GM18517 (cell line): ENCODE measurements around the gene PGA4.

ENCODE experiments used
- ATAC-seq: cut with Tn5 transposase; IDR thresholded peaks from one replicate; pipeline ENCODE4 v1.9.1; 2021; ENCODE audit warnings: mild to moderate bottlenecking, moderate library complexity; ENCODE audit not compliant: unreplicated experiment

PGA4 gene

DNA sequence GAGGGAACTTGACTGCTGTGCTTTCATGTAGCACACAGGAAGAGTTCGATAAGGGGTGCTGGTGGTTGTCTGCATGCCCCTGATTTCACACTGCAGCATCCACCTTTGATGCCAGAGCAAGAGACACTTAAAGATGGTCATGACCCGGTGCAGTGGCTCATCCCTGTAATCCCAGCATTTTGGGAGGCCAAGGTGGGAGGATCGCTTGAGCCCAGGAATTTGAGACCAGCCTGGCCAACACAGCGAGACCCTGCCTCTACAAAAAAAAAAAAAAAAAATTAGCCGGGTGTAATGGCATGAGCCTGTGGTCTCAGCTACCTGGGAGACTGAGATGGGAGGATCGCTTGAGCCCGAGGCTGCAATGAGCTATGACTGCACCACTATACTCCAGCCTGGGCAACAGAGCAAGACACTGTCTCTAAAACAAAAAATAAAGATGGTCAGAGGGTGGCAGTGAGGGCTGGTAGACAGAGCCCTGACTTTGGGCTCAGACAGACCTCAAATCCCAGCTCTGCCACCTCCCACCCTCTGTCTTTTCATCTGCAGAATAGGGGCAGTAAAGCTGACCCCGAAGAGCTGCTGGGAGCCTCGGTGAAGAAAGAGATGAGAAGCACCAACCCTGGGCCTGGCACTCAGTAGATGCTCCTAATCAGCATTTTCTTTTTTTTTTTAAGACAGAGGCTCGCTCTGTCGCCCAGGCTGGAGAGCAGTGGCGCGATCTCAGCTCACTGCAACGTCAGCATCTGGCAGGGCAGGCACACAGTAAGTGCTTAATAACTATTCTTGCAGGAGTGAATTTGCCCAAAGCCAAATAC, 55.2 kb downstream of the PGA4 start:
- ATAC-seq = no peak

DNA sequence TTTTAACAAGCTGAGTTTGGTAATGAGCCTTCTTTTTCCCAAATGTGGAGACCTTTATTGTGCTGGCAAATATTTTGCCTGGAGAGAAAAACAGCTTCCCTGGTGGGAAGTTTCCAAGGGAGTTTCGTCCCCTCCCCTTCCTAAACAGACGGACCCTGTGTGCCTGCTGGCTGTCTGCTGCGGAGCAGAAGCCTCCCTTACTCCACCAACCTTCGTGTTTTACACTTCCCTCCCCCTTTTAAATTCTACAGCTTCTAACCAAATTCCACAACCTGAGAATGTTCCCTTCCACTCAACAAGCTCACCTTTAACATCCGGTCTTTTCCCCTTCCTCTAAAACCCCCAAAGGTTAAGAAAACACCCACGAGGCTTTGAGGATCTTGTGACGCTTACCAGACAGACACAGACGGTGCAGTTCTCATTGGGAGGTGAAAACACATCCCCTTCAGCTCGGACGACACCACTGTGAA, 55.9 kb downstream of the PGA4 start:
- no peak for ATAC-seq

DNA sequence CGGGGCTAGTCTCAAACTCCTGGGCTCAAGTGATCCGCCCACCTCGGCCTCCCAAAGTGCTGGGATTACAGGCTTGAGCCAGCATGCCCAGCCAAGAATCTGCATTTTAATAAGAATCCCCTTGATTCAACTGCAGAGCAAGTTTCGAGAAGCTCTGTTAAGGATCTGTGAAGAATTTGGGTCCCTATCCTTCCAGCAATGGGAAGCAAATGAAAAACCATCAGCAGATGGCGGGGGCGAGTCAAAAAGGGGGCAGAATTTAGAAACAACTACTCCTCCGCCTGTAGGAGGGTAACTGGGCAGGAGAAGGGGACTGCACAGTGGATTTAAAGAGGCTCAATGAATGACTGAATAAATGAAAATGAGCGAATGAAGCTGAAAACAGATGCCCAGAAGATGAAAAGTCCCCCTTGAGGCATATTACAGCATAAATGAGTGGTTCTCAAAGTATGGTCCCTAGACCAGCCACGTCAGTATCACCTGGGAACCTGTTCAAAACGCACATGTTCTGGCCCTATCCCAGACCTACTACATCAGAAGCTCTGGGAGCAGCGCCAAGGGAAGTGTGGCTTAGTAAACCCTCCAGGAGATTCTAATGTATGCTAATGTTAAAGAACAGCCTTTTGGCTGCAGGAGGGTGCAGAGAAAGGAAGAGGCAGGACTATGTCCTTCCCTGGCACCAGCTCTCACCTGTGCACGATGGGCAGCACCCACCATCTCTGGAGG, 58.0 kb downstream of the PGA4 start:
- no peak for ATAC-seq

DNA sequence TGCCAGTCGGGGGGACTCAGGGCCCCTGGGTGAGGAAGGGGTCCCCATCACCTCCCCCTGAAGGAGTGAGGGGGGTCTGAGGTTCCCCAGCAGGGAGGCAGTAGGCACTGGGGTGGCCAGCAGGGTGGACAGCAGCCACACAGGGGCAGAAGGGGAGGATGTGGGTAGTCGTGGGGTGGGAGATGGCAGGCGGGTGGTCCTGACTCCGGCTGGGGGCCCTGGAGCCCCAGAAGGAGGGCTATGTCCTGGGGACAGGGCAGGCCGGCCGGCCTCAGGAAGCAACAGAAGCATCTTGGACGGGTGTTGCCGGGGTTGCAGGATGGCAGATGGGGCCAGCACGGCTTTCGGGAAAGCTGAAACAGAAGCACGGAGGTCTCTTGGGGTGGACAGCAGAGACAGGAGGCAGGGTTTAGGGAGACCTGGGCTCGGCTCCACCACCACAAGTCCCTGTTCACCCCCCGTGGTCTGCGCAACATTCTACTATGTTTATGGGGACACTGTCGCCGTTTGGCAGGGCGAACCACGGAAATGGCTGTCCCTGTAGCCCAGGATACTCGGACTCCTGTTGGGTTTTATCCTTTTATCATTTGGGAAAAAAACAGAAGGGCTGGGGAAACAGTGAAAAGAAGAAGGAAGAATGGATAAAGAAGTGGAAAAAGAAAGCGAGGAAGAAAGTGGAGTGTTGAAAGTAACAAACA, 58.9 kb downstream of the PGA4 start:
- no peak for ATAC-seq
